UCSD-AML1 (cell line): Measurements from ENCODE around the gene ZNF112.
"Not testable (repeated sequence)": the region's sequence is repeated elsewhere in the genome, so short reads cannot be mapped to it uniquely, and the experiment has no call there.

ENCODE experiments used
- DNase-seq: peaks from one replicate; lab custom pipeline; 2025; ENCODE audit not compliant: unreplicated experiment; lab: John Stamatoyannopoulos, UW

The ZNF112 gene

DNA sequence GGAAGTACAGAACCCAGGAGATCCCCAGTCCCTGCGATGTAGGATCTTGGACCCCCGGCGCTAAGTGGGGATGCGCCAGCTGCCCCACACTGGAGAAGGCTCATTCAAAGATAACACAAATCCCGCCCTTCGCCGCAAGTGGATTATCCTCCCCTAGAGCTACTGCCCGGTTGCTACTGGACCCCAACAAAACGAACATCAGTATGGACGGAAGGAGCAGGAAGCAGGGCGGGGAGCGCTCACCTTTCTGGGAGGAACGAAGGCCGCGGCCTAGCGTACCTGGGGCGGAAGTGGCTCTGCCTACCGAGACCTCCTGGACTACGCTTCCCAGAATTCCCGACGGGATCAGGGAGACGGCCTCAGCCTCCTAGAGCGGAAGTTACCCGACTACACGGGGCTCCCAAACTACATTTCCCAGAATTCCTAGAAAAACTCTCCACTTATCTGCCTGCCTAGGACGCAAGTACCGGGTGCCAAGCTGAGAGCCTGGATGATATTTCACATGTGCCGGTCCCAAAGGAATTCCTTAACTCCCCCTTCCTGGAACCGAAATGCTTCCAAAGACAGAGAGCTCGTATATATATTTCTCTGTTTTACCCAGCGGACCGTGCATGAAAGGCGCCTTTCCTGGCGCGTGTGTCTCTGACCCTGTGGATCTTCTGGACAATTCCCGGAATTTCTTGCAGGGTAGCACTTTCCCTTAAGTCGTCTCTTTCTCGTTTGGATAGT is at the start of gene ZNF112:
Gene ZNF112, minus strand, starts transcription at position 298 of the 729 bp plus-strand sequence. CDS start 16,141 bp downstream, outside the sequence.
- peak; percentile 63 for DNase-seq

DNA sequence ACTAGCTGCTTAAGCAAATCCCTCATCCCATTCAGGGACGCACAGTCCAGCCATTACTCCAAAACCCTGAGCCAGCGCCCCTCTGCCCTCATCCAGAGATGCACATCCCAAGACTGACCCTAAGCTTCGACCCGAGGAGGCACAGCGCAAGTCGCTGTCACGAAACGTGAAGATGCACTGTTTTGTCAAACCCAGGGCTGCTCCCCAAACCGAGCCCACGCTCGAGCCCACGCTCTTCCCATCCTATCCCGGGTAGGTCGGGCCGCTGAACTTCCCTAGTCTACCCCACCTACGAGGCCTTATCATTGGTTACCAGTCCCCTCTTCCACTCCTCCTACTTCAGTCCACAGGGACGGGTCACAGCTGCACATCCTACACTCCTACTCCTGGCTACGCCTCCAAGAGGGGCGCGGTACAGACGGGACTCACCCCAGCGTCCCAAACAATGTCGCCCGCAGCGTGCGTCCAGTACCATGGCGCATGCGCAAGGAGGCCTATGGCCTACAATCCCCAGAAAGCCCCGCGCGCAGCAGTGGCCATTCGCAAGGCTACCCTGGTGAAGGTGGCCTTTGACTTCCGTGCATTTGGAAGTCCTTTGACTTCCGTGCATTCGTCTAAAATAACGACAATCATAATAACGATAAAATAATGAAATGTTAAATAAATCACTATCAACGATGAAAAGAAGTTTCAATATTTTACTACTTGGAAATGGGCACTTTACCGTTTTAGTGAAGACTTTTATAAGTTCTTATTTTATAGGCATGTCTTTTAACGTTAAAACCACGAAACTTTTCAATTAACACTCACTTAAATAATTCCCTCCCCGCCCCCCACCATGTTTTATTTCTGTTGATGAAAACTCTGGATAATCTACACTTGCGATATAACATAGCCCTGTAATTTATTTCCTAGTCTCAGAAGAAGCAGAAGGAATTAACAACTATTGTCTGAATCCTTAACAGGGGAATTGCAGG is 44.9 kb upstream of the ZNF112 start, which contains the start of gene ZNF285:
Gene ZNF285, minus strand, starts transcription at position 470 of the 977 bp plus-strand sequence. CDS start 4,395 bp downstream, outside the sequence.
- DNase-seq, result no peak

DNA sequence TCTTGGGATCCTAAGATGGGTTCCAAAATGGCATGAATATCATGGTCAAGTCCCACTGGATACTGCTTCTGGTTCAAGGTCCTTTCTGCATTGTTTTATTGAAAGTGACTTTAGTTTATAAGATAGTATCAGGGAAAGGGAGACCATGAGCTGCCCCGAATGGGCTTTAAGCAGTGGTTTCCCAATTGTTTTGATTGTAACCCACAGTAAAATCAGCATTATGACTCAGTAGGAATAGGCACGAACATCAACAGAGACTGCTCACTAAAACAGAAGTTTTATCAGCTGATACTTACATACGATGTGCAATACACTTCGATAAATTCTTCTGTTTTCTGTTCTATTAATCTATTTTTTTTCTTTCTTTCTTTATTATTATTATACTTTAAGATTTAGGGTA is 32.8 kb upstream of the ZNF112 start:
- not testable (repeated sequence) for DNase-seq

DNA sequence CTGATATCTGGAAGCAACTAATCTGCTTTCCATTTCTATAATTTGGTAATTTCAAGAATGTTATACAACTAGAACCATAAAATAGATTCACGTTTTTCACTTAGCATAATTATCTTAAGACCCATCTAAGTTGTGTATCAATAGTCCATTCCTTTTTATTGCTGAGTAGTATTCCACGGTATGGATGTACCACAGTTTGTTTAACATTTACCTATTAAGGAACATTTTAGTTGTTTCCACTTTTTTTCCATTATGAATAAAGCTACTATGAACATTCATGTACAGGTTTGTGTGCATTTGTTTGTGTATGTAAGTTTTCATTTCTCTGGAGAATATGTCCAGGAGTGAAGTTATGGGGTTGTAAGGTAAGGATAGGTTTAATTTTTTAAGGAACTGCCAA is 18.3 kb upstream of the ZNF112 start:
- DNase-seq, result no peak

DNA sequence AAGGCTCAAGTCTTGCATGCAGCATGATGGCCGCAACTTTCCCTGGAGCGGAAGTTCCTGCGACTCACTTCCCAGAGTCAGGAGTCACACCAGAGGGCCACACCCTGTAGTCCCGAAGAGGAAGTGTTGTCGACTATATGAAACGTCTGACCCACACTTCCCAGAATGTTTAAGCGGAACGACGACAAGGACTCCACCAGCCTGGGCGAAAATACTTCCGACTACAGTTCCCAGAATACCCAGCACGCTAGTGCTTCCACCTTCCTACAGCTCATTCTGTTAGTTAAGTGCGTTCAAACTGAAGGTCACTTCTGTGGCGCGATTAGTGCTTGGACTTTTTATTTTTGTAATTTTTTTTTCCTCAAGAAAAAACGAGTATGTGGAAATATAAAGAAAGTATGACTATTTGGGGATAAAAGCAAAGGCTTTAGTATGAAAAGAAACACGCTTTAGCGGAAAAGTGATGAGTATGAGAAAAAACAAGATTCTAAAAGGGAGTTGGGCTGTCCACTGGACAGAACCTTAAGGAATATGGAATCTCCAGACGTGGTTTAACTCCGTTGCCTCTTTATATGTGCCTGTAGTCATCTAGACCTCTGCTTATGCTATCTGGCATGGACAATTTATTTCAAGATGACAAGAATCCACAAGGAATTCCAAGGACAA is 15.5 kb upstream of the ZNF112 start:
- DNase-seq, result no peak

DNA sequence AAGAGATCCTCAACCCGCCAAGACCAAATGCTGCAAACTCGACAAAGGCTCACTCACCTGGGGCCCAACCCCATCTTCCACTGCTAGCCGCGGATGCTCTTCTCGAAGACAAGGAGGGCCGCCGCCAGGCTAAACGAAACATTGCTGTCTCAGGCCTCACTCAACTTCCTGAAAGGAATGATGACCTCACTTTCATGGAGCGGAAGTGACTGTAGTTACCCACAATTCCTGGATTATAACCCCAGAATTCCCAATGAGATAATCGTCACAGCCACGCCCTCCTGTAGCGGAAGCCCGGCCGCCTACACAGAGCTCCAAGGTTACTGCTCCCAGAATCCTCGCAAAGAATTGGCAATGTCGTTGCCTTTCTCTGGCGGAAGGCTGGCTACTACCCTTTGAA is 10.5 kb upstream of the ZNF112 start:
- no peak for DNase-seq

DNA sequence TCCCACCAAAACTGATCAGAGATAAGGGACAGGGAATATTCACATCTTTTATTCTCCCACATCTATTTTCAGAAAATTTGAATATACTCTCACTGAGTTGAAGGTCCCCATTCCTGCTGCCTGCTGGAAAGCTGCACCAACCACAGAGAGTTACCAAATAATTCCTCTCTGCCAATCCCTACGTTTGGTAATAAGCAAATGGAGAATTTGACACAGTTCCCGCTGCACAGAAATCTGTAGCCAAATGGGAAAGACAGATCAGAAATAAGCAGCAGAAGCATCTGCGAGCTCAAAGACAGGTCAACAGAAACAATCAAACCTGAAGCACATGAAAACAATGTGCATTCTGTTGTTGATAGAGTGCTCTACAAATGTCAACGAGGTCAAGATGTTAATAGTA is 9.9 kb downstream of the ZNF112 start:
- DNase-seq, result no peak

DNA sequence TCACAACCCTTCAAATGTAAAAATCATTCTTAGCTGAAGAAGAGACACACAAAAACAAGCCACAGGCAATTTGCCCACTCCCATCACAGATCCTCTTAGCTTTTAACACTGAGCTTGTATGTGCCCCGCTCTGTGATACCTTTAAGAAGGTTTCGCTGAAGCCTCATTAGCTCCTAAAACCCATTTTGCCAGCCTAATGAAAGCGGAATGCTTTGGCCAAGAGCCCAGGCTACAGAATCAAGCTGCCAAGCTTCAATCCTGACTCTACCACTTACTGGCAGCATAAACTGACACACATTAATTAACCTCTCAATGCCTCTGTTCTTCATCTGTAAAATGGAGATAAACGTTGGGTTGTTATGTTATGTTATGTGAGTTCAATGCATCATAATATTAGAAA is 10.5 kb downstream of the ZNF112 start:
- no peak for DNase-seq

DNA sequence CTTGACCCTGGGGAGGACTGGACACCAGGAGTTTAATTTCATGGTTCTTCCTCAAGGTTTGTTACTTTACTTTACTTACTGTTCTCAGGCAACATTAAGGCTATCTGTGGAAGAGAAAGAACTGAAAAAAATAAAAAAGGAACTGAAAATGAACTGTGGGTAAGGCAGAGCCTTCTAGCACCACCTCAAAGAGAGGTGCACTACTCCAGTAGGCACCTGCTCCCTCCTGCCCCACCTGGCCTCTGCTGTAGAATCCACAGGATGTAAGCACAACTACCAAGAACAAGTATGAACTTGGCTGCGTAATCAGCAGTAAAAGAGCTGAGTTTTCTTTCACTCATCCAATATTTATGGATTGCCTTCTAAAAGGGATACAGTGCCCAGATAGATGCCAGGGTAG is 12.2 kb downstream of the ZNF112 start:
- DNase-seq, result no peak

DNA sequence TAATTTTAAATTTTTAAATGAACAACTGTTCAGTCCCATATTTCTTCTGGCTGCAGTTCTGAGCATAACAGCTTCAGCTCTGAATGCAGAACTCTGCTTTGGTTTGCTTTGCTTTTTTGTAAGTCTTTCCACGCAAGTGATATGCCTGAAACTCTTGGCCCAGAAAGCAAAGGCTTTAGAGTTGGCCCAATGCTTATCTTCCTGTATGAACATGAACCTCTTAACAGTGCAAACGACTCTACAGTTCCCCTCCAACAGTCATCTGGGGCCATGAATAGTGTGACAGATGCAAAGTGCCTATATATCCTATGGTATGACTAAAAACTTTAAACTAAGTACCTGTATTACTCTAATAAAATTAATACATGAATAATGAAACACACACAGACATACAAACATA is 14.7 kb downstream of the ZNF112 start:
- no peak for DNase-seq

DNA sequence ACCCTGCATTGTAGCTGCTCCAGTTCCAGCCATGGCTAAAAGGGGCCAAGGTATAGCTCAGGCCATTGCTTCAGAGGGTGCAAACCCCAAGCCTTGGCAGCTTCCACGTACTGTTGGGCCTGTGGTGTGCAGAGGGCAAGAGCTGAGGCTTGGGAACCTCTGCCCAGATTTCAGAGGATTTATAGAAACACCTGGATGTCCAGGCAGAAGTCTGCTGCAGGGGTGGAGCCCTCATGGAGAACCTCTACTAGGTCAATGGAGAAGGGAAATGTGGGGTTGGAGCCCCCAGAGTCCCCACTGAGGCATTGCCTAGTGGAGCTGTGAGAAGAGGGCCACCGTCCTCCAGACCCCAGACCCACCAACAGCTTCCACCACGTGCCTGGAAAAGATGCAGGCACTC is 21.8 kb downstream of the ZNF112 start:
- not testable (repeated sequence) for DNase-seq

DNA sequence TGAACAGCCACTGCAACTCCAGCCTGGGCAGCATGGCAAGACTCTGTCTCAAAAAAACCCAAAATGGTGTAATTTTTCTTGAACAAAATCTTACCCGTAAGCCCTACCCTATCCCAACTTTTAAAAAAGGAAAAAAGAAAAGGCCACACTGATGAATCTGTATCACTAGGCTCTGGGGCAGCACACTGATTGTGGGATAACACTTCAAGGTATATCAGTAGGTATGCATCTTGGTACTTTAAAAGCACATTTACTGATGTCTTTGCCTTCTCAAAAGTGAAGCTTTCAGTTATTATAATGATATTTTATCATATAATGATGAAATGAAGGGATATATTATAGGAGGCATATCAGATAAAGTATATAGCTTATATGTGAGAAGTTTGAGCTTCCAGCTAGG is 24.3 kb downstream of the ZNF112 start:
- no peak for DNase-seq

DNA sequence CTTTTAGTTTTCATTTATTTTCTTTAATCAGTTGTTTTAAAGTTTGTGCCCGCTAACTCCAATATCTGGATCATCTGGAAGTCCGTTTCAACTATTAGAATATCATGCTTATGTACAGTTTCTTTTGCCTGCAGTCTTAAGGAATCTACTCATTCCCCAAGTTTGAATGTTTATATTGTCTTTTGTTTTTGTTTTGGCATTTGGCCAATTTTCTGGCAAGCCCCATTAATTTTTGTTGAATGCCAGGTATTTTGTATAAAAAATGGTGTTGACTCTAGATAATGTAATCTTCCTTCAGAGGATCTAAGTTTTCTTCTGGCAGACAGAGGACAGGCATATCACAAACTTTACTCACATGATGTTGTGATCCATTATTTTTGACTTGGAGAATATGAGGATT is 40.6 kb downstream of the ZNF112 start:
- DNase-seq, result no peak

DNA sequence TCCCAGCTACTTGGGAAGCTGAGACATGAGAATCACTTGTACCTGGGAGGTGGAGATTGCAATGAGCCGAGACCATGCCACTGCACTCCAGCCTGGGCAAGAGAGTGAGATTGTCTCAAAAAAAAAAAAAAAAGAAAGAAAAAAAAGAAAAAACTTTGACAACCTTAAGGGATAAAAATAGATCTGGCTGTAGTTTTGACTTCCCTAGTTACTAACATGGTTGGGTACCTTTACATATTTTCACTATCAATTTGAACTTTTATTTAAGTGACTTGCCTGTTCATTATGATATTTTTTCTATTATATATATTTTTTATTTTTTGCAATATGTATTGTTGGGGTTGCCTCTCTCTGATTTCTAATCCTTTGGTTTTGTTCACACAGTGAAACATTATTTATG is 43.2 kb downstream of the ZNF112 start:
- no peak for DNase-seq

DNA sequence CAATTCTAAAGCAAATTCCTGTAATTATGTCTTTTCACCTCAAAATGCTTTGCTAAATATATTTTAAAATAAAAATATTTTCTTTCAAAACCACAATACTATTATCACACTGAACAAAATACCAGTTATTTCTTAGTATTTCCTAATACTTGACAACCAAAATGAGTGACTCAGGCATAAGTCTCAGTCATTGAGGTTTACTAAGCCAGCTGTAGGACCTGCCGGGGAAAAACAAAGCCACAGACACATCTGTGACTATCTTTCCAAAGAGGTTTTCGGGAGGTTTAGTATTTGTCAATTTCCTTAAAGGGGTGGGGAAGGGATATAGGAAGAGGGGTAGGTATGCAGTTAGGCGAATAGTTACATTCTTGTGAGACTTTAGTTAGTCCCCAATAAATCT is 48.5 kb downstream of the ZNF112 start:
- DNase-seq, result no peak

DNA sequence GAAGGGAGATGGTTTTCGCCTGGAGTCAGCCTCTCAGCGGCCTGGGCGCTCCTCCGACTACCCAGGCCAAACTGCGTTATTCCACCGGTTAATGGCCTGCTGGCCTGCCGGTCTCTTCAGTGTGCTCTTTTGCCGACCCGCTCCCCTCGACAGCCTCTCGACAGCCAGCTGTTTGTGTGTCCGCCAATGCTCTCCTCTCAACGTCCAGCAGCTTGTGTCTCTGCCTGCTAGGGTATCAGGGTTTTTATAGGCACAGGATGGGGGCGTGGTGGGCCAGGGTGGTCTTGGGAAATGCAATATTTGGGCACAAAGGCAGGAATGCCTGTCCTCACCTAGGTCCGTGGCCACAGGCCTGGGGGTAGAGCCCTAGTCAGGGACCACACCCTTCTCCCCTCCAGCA is 50.2 kb downstream of the ZNF112 start:
- no peak for DNase-seq

DNA sequence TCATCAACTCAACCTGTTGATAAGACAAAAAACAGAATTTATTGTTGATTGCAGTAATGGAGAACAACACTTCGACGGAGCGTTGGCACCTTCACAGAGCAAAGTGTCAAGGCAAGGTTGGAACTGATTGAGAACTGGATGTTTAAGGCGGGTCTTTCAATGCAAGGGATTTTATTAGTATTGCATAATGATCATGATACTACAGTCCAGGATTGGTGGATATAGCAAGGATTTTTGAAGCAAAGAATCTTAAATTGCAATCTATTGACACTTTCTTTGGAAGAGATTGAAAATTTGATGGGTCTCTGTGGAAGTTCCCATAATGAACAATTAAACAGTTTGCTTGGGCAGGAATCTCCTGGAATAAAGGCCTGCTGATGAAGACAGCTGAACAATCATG is 51.0 kb downstream of the ZNF112 start:
- DNase-seq, result no peak

DNA sequence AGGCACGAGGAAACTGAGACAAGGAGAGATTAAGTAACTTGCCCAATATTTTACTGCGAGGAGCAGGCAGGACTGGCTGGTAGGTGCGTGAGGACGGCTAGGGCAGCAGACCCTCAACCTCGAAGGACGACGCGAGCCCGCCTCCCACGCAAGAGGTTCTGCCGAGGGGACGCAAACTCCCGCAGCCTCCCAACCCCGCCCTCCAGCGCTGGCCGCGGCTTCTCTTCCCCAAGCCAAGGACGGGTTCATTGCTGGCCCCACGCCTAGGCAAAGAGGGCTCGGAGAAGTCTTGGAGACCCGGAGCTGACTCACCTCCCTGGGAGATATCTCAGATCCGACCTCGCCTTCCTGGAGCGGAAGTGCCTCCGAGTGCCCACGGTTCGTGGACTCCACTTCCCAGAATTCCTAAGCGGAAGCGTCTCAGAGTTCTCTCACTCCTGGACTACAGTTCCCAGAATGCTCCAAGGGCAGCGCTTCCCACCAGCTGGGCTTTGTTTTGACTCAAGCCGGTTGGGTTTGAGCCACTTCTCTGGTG is 51.8 kb downstream of the ZNF112 start, which contains the start of gene ZNF235:
Gene ZNF235, minus strand, starts transcription at position 367 of the 535 bp plus-strand sequence. CDS start 1,621 bp downstream, outside the sequence.
- peak; percentile 85 for DNase-seq

DNA sequence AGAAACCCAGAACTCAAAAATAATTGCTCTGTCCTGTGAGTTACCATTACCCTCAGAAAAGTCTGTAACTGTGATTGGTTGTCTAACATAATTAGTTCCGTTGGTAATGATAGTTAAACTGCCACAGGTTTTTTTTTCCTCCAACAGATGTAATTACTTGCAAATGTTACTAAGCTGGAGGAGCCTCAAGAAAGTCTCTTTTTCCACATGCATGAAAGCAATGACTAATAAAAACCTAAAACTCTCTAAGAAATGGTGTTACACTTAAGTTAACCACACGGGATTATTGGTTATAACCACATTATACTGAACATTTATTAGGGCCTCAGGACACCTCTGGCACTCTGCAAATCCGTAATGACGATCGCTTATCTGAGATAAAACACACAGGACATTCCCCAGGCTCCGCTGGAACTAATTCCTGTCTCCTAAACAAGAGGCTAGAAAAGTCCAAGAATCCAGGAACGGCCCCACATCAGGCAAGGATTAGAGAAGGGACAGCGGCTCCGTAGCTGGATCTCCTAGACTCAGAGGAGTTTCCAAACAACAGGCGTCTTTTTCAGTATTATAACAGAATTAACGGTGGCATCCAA is 52.4 kb downstream of the ZNF112 start:
- DNase-seq, result no peak

DNA sequence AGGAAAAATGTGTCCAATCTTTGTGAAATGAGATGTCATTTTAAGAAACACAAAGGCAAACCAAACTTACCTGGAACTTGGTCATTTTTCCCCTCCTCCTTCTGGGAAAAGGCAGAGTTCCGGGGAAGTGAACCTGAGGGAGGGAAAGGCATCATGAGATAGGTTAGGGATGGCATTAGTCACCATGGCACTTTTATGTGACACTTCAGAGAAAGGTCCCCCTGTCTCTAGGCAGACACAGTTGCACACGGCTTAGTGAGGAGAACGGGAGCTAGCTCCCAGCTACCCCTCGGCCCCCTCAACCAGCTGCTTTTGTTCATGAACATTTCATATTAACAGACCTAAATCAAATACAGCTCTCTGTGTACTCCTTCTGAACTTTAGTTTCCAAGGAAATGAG is 53.2 kb downstream of the ZNF112 start:
- DNase-seq, result no peak

DNA sequence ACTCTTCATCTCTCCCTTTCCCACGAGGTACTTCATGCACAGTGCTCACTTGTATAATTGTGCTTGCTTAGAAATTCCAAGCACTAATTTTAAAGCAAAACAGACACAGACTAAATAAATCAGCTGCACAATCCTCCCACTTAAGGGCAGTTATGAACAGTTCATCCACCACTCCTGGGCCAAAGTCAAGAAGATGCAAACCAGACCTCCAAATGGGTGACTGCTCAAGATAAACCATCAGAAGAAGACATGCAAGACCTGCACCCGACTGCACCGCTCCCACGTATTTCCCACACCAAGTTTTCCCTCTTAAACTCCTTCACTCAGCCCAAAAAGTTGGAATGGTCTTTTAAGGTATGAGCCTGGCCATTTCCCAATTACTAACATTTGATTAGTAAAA is 71.5 kb downstream of the ZNF112 start:
- DNase-seq, result no peak
